GM23338 (cell line): ENCODE measurements around the gene TBC1D28. TPM values are rescaled to one million over a fixed set of nuclear protein-coding genes. Genes with fewer than 3 reads are reported as not detected.
A peak's percentile ranks its signal among the peaks of the same experiment; 100 is the strongest.
"Not testable (repeated sequence)": the region's sequence is repeated elsewhere in the genome, so short reads cannot be mapped to it uniquely, and the experiment has no call there.

Experiments
- ATAC-seq: fragments of 200-7000 bp; cut with Tn5 transposase; 3 replicates; pipeline ENCODE4 v1.9.1; 2020
- DNase-seq: peaks from one replicate; pipeline ENCODE4 v3.0.0-alpha.2; 2015; ENCODE audit warnings: low spot score
- H2AFZ ChIP-seq: fragments of 200-600 bp; sonication (generic); 2 replicates; pipeline ENCODE4 v1.8.0; 2016; ENCODE audit warnings: antibody characterized with exemption, mild to moderate bottlenecking, moderate library complexity
- H3F3A ChIP-seq: fragments of 200-600 bp; sonication (generic); replicated peaks from 2 replicates; pipeline ENCODE4 v1.8.0; 2017; ENCODE audit warnings: antibody characterized with exemption, mixed run types, low read depth
- H3K27ac ChIP-seq: fragments of 200-600 bp; sonication (generic); 2 replicates; pipeline ENCODE4 v1.6.1; 2016; ENCODE audit warnings: low read depth
- H3K27me3 ChIP-seq: fragments of 200-600 bp; sonication (generic); 2 replicates; pipeline ENCODE4 v1.8.0; 2016; ENCODE audit warnings: mild to moderate bottlenecking, mixed run types, moderate library complexity; ENCODE audit not compliant: insufficient read depth
- H3K36me3 ChIP-seq: fragments of 200-600 bp; sonication (generic); 2 replicates; pipeline ENCODE4 v1.8.0; 2016; ENCODE audit warnings: mild to moderate bottlenecking; ENCODE audit not compliant: insufficient read depth
- H3K4me1 ChIP-seq: fragments of 200-600 bp; sonication (generic); 2 replicates; pipeline ENCODE4 v1.8.0; 2016; ENCODE audit warnings: mild to moderate bottlenecking, moderate library complexity; ENCODE audit not compliant: insufficient read depth
- H3K4me2 ChIP-seq: fragments of 200-600 bp; sonication (generic); 2 replicates; pipeline ENCODE4 v1.7.1; 2017; ENCODE audit warnings: mixed run types
- H3K4me3 ChIP-seq: fragments of 200-600 bp; sonication (generic); 2 replicates; pipeline ENCODE4 v1.6.1; 2016; ENCODE audit warnings: mixed run types
- H3K79me2 ChIP-seq: fragments of 200-600 bp; sonication (generic); replicated peaks from 2 replicates; pipeline ENCODE4 v1.8.0; 2017; ENCODE audit warnings: mild to moderate bottlenecking; ENCODE audit not compliant: insufficient read depth
- H3K9me2 ChIP-seq: fragments of 200-600 bp; sonication (generic); 2 replicates; pipeline ENCODE4 v1.8.0; 2017; ENCODE audit not compliant: insufficient read depth
- H4K20me1 ChIP-seq: fragments of 200-600 bp; sonication (generic); replicated peaks from 2 replicates; pipeline ENCODE4 v1.8.0; 2017; ENCODE audit warnings: mild to moderate bottlenecking; ENCODE audit not compliant: insufficient read depth
- H3K27ac Mint-ChIP-seq: 2 replicates; pipeline ENCODE4 v1.8.0; 2020; ENCODE audit warnings: inconsistent platforms, mild to moderate bottlenecking, moderate library complexity, mixed read lengths
- H3K27me3 Mint-ChIP-seq: 3 replicates; pipeline ENCODE4 v1.8.0; 2022; ENCODE audit warnings: low read depth, mild to moderate bottlenecking, moderate library complexity, mixed read lengths, inconsistent platforms; ENCODE audit not compliant: insufficient read depth, poor library complexity
- H3K36me3 Mint-ChIP-seq: 3 replicates; pipeline ENCODE4 v1.8.0; 2021; ENCODE audit warnings: low read depth, mild to moderate bottlenecking, inconsistent platforms, moderate library complexity, mixed read lengths
- H3K4me1 Mint-ChIP-seq: 3 replicates; pipeline ENCODE4 v1.8.0; 2020; ENCODE audit warnings: mild to moderate bottlenecking, inconsistent platforms, mixed read lengths
- H3K4me3 Mint-ChIP-seq: 3 replicates; pipeline ENCODE4 v1.8.0; 2021; ENCODE audit warnings: moderate library complexity, mild to moderate bottlenecking, inconsistent platforms, mixed read lengths
- H3K9me3 Mint-ChIP-seq: 3 replicates; pipeline ENCODE4 v1.8.0; 2020; ENCODE audit warnings: moderate library complexity, mild to moderate bottlenecking, inconsistent platforms, mixed read lengths
- CTCF ChIP-seq, 2 experiments: fragments of 200-600 bp in 1 of 2; sonication (generic) in 1 of 2; conservative IDR thresholded peaks; 2 replicates each; pipeline versions ENCODE4 v1.5.1 to v1.6.1; 2016 to 2017; ENCODE audit warnings: antibody characterized with exemption in 2 of 2, low read depth in 2 of 2, mild to moderate bottlenecking in 2 of 2, moderate library complexity in 1 of 2
- polyA plus RNA-seq: library from polyadenylated mRNA; unstranded; fragments of >200 nt; fragmentation: Nextera tagmentation; extraction: Ambion mirVana; gene quantifications from 2 replicates; pipeline ENCODE4 v1.2.1, GENCODE V29; 2016
- total RNA-seq: library from RNA; depleted of rRNA; stranded (reverse); fragments of >200 nt; shearing (Covaris generic); gene quantifications from 2 replicates; pipeline ENCODE4 v1.2.3, GENCODE V29; 2014

The TBC1D28 gene
- total and polyA plus RNA-seq, 2 experiments from 2014 or later, result not detected

DNA sequence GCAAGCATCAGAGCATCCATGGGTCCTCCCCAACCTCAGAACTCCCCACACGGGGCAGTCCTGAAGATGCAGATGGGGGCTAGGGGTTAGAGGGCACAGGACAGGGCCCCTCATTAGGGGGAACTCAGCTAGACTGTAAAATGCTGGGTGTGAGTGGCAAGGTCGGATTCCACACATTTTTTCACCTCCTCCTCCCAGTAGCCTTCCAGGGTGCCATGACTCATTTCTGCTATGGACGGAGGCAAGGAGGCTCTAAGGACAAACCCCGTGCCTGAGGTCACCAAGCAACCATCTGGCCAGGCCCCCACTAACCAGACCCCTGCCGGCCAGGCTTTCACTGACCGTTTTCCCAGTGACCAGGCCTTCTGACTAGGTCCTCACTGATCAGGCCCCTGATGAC lies 1.1 kb downstream of the TBC1D28 start:
- DNase-seq, result not testable (repeated sequence)

GRCh38 chr17:18638357-18638756 lies 5.8 kb downstream of the TBC1D28 start:
- not testable (repeated sequence) for H4K20me1 ChIP-seq, H3K27ac ChIP-seq, H3K27ac Mint-ChIP-seq, H3K4me1 Mint-ChIP-seq, H3K36me3 ChIP-seq, H3K9me3 Mint-ChIP-seq, H2AFZ ChIP-seq, H3K4me1 ChIP-seq, ATAC-seq, H3K27me3 Mint-ChIP-seq, H3K36me3 Mint-ChIP-seq, H3K9me2 ChIP-seq, H3K79me2 ChIP-seq, H3K4me3 Mint-ChIP-seq, H3K4me2 ChIP-seq, H3K4me3 ChIP-seq, H3F3A ChIP-seq, DNase-seq
- peaks cover 22% of the 10 kb centered on the region for H3K27me3 ChIP-seq

More for the DNA sequence above, 1.1 kb downstream of the TBC1D28 start:
- not testable (repeated sequence) for H3K27me3 Mint-ChIP-seq, H3K4me2 ChIP-seq, H3K9me3 Mint-ChIP-seq, H3K4me3 Mint-ChIP-seq, H3K36me3 ChIP-seq, H3K4me3 ChIP-seq, H4K20me1 ChIP-seq, ATAC-seq, H3K36me3 Mint-ChIP-seq, H3K4me1 Mint-ChIP-seq, H3F3A ChIP-seq, H3K27ac Mint-ChIP-seq, H3K79me2 ChIP-seq, H3K9me2 ChIP-seq, H3K4me1 ChIP-seq, H3K27me3 ChIP-seq, H3K27ac ChIP-seq, H2AFZ ChIP-seq

- not testable (repeated sequence) for H2AFZ ChIP-seq, H3K36me3 Mint-ChIP-seq, H3K4me1 ChIP-seq, H3K27me3 Mint-ChIP-seq, H4K20me1 ChIP-seq, H3K4me1 Mint-ChIP-seq, H3K27ac ChIP-seq, H3K79me2 ChIP-seq, H3K9me2 ChIP-seq, H3K4me3 Mint-ChIP-seq, H3K36me3 ChIP-seq, ATAC-seq, H3F3A ChIP-seq, H3K9me3 Mint-ChIP-seq, H3K4me2 ChIP-seq, H3K27ac Mint-ChIP-seq, H3K4me3 ChIP-seq
- DNase-seq, result peak; percentile 36
- TF ChIP-seq CTCF (conservative IDR thresholded peaks at IDR 0.05; ENCODE audit: low read depth in 2 of 2), result 0 out of 4 replicates have a peak, but pooled peaks of 1 of the 2 experiments have one; percentile 15
- peaks cover 22% of the 10 kb centered on the region for H3K27me3 ChIP-seq
Observed at GRCh38 chr17:18636237-18636636, 8.0 kb downstream of the TBC1D28 start.

DNA sequence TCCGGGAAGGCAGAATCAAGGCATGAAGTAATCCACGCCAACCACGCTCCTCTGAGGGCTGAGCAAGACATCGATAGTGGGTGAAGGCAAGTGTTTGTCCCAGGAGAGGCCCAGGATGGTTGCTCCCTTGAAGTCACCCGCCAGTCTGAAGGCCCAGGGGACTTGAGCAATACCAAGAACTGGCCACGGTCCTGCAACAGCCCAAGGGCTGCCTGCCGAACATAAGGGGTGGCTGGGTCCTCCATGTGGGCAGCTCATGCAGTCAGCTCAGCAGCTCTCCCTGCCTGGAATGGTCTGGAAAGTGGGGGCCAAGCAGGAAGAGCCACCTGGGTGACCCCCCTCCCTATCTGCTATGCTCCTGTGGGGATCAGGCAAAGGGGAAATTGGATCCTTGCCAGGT lies 8.4 kb downstream of the TBC1D28 start:
- not testable (repeated sequence) for H3K36me3 ChIP-seq, H3K4me1 Mint-ChIP-seq, H3K79me2 ChIP-seq, DNase-seq, H3K4me2 ChIP-seq, H3K36me3 Mint-ChIP-seq, ATAC-seq, H3K27ac Mint-ChIP-seq, H3K4me3 Mint-ChIP-seq, H3F3A ChIP-seq, H2AFZ ChIP-seq, H3K9me2 ChIP-seq, H3K4me1 ChIP-seq, H3K27me3 Mint-ChIP-seq, H4K20me1 ChIP-seq, H3K9me3 Mint-ChIP-seq, H3K27ac ChIP-seq, H3K4me3 ChIP-seq
- H3K27me3 ChIP-seq, result peaks cover 22% of the 10 kb centered on the region

DNA sequence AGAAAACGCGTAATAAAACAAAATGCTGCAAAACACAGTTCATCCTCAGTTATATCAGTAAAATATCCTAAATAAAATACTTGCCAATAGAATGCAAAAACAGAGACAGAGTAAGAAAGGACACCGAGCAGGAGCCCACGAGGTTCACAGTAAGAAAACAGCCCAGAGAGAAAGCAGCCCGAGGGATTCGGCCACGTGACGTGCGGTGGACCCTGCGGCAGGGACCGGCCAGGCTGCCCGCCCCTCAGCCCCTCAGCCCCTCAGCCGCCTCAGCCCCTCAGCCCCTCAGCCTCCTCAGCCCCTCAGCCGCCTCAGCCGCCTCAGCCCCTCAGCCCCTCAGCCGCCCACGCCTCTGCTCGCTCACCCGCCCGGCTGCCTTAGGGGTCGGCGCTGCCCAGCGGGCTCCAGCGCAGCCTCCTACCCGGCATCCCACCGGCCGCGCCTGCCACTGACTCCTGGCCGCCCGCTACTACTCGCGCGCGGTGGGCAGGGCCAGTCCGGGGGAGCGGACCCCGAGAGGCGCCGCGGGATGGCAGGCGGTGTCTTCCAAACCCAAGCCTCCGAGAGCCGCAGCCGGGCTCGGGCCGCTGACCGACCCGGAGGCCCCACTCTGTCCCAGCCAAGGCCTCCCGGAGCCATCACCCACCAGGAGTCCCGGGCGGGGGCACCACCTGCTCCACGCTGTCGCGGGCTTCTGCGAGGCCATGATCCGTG lies 9.5 kb downstream of the TBC1D28 start:
- not testable (repeated sequence) for H3K36me3 Mint-ChIP-seq, H3K79me2 ChIP-seq, H3K4me1 Mint-ChIP-seq, H3K4me1 ChIP-seq, H3F3A ChIP-seq, H3K27me3 Mint-ChIP-seq, H3K36me3 ChIP-seq, H3K27ac ChIP-seq, H3K9me2 ChIP-seq, H3K9me3 Mint-ChIP-seq, H3K27ac Mint-ChIP-seq, H4K20me1 ChIP-seq
- Histone ChIP-seq H3K4me2 (peak overlapping the region; percentile 81), H3K27me3 (peaks cover 22% of the 10 kb centered on the region), H3K4me3 (peak overlapping the region; percentile 55), H2AFZ (peak overlapping the region; percentile 84; the same call in 1 of the 2 replicates)
- H3K4me3 Mint-ChIP-seq, result peak overlapping the region; percentile 48; the same call in 2 of the 3 replicates
- DNase-seq (peak; percentile 44), ATAC-seq (peak; percentile 84)
